OCI-LY1 (cell line): ENCODE results near the gene SLC28A3.

Experiments
- EZH2 ChIP-seq: fragments of 200-600 bp; sonication (generic), shearing (Covaris generic); IDR thresholded peaks from 2 replicates; pipeline ENCODE4 v1.8.0; 2017; ENCODE audit warnings: borderline replicate concordance, mixed run types, mild to moderate bottlenecking, antibody characterized with exemption, low read length, moderate library complexity, mixed read lengths
- TF ChIP-seq, protein P1 (sequence below): fragments of 200-600 bp; sonication (generic), shearing (Covaris generic); IDR thresholded peaks from 2 replicates; pipeline ENCODE4 v1.5.1; 2017; ENCODE audit warnings: mild to moderate bottlenecking, antibody characterized with exemption, low read length, moderate library complexity, mixed read lengths

DNA sequence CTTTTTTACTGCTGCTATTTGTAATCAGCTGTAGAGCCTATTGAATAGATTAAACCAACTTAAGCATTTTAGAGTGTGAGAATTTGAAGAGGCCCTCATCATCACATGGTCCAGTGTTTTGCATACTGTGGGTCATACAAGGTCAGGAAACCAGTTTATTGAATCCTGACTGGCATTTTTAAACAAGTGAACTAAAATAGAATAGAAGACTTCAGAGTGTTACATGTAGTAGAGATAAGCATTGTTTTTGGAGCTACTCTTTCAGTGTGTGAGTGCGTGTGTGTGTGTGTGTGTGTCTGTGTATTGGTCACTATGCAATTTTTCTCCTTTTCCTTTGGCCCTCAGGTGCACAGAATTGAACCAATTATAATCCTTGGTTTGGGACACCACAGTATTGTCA is 114.4 kb downstream of the SLC28A3 start:
- TF ChIP-seq, protein P1, sequence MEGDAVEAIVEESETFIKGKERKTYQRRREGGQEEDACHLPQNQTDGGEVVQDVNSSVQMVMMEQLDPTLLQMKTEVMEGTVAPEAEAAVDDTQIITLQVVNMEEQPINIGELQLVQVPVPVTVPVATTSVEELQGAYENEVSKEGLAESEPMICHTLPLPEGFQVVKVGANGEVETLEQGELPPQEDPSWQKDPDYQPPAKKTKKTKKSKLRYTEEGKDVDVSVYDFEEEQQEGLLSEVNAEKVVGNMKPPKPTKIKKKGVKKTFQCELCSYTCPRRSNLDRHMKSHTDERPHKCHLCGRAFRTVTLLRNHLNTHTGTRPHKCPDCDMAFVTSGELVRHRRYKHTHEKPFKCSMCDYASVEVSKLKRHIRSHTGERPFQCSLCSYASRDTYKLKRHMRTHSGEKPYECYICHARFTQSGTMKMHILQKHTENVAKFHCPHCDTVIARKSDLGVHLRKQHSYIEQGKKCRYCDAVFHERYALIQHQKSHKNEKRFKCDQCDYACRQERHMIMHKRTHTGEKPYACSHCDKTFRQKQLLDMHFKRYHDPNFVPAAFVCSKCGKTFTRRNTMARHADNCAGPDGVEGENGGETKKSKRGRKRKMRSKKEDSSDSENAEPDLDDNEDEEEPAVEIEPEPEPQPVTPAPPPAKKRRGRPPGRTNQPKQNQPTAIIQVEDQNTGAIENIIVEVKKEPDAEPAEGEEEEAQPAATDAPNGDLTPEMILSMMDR = no peak
- TF ChIP-seq EZH2 = no peak
